ENCODE measurements around the gene ADNP2.

DNA sequence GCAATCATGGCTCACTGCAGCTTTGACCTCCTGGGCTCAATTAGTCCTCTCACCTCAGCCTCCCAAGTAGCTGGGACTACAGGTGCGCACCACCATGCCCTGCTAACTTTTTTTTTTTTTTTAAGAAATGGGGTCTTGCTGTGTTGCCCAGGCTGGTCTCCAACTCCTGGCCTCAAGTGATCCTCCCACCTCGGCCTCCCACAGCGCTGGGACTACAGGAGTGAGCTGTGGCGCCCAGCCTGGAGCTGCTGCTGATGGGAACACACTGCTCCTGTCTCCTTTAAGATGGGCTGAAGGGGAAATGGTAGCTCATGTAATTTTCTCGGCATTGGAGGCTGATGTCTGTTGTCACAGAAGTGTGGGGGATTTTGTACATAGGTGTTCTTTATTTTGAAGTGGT lies 34.9 kb upstream of the ADNP2 start:
- TF ChIP-seq YY1 (IDR thresholded peaks at IDR 0.05; ENCODE audit: insufficient read depth, insufficient replicate concordance, low read depth, low read length) (no peak), JUNB (CRISPR knock-in tag; IDR thresholded peaks at IDR 0.05; ENCODE audit: borderline replicate concordance) (no peak), SRSF1 (optimal IDR thresholded peaks at IDR 0.05; ENCODE audit: low read depth, low read length) (no peak), TCF7L2 (IDR thresholded peaks at IDR 0.05; ENCODE audit: low read depth, low read length) (no peak), HDAC1 (CRISPR knock-in tag; IDR thresholded peaks at IDR 0.05) (no peak), MLX (CRISPR knock-in tag; IDR thresholded peaks at IDR 0.05) (no peak), UBTF (CRISPR knock-in tag; IDR thresholded peaks at IDR 0.05) (no peak), HMGA1 (CRISPR knock-in tag; conservative IDR thresholded peaks at IDR 0.05) (no peak), ZNF660 (CRISPR knock-in tag; IDR thresholded peaks at IDR 0.05; ENCODE audit: borderline replicate concordance, low read depth) (no peak), POLR2A (IDR thresholded peaks at IDR 0.05; ENCODE audit: insufficient read depth in 1 of 2, low read depth in 2 of 2, low read length in 2 of 2) (no peak), HNRNPUL1 (IDR thresholded peaks at IDR 0.05; ENCODE audit: low read depth, low read length) (no peak)
- TF ChIP-seq, protein P1, sequence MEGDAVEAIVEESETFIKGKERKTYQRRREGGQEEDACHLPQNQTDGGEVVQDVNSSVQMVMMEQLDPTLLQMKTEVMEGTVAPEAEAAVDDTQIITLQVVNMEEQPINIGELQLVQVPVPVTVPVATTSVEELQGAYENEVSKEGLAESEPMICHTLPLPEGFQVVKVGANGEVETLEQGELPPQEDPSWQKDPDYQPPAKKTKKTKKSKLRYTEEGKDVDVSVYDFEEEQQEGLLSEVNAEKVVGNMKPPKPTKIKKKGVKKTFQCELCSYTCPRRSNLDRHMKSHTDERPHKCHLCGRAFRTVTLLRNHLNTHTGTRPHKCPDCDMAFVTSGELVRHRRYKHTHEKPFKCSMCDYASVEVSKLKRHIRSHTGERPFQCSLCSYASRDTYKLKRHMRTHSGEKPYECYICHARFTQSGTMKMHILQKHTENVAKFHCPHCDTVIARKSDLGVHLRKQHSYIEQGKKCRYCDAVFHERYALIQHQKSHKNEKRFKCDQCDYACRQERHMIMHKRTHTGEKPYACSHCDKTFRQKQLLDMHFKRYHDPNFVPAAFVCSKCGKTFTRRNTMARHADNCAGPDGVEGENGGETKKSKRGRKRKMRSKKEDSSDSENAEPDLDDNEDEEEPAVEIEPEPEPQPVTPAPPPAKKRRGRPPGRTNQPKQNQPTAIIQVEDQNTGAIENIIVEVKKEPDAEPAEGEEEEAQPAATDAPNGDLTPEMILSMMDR (CRISPR knock-in tag; IDR thresholded peaks at IDR 0.05) = no peak
- TF ChIP-seq, protein P2, sequence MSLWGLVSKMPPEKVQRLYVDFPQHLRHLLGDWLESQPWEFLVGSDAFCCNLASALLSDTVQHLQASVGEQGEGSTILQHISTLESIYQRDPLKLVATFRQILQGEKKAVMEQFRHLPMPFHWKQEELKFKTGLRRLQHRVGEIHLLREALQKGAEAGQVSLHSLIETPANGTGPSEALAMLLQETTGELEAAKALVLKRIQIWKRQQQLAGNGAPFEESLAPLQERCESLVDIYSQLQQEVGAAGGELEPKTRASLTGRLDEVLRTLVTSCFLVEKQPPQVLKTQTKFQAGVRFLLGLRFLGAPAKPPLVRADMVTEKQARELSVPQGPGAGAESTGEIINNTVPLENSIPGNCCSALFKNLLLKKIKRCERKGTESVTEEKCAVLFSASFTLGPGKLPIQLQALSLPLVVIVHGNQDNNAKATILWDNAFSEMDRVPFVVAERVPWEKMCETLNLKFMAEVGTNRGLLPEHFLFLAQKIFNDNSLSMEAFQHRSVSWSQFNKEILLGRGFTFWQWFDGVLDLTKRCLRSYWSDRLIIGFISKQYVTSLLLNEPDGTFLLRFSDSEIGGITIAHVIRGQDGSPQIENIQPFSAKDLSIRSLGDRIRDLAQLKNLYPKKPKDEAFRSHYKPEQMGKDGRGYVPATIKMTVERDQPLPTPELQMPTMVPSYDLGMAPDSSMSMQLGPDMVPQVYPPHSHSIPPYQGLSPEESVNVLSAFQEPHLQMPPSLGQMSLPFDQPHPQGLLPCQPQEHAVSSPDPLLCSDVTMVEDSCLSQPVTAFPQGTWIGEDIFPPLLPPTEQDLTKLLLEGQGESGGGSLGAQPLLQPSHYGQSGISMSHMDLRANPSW (CRISPR knock-in tag; IDR thresholded peaks at IDR 0.05; ENCODE audit: borderline replicate concordance) = no peak
